HG03520 (cell line): ENCODE results near the gene VPS18.
A peak's percentile ranks its signal among the peaks of the same experiment; 100 is the strongest.

ENCODE experiments used
- ATAC-seq: cut with Tn5 transposase; IDR thresholded peaks from one replicate; pipeline ENCODE4 v1.9.1; 2021; ENCODE audit warnings: mild to moderate bottlenecking, moderate library complexity; ENCODE audit not compliant: unreplicated experiment

The VPS18 gene

DNA sequence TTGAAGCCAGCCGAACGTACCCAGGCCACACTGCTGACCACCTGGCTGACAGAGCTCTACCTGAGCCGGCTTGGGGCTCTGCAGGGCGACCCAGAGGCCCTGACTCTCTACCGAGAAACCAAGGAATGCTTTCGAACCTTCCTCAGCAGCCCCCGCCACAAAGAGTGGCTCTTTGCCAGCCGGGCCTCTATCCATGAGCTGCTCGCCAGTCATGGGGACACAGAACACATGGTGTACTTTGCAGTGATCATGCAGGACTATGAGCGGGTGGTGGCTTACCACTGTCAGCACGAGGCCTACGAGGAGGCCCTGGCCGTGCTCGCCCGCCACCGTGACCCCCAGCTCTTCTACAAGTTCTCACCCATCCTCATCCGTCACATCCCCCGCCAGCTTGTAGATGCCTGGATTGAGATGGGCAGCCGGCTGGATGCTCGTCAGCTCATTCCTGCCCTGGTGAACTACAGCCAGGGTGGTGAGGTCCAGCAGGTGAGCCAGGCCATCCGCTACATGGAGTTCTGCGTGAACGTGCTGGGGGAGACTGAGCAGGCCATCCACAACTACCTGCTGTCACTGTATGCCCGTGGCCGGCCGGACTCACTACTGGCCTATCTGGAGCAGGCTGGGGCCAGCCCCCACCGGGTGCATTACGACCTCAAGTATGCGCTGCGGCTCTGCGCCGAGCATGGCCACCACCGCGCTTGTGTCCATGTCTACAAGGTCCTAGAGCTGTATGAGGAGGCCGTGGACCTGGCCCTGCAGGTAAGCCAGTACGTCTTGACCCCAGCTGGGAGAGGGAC lies 6.2 kb downstream of the VPS18 start:
- ATAC-seq = no peak

DNA sequence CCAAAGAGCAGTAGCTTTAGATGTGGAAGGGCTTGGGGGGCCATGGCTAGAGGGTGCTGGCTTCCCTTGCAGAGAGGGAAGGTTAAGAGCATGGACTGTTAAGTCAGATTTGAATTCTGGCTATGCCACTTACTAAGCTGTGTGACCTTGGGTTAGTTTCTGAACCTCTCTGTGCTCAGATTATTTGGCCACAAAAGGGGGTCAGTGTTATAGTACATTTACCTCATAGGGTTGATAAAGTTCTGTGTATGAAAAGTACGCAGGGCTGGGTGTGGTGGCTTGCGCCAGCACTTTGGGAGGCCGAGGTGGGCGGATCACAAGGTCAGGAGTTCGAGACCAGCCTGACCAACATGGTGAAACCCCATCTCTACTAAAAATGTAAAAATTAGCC lies 6.8 kb downstream of the VPS18 start:
- no peak for ATAC-seq

DNA sequence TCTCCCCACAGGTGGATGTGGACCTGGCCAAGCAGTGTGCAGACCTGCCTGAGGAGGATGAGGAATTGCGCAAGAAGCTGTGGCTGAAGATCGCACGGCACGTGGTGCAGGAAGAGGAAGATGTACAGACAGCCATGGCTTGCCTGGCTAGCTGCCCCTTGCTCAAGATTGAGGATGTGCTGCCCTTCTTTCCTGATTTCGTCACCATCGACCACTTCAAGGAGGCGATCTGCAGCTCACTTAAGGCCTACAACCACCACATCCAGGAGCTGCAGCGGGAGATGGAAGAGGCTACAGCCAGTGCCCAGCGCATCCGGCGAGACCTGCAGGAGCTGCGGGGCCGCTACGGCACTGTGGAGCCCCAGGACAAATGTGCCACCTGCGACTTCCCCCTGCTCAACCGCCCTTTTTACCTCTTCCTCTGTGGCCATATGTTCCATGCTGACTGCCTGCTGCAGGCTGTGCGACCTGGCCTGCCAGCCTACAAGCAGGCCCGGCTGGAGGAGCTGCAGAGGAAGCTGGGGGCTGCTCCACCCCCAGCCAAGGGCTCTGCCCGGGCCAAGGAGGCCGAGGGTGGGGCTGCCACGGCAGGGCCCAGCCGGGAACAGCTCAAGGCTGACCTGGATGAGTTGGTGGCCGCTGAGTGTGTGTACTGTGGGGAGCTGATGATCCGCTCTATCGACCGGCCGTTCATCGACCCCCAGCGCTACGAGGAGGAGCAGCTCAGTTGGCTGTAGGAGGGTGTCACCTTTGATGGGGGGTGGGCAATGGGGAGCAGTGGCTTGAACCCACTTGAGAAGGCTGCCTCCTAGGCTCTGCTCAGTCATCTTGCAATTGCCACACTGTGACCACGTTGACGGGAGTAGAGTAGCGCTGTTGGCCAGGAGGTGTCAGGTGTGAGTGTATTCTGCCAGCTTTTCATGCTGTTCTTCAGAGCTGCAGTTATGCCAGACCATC lies 8.6 kb downstream of the VPS18 start:
- ATAC-seq = no peak

DNA sequence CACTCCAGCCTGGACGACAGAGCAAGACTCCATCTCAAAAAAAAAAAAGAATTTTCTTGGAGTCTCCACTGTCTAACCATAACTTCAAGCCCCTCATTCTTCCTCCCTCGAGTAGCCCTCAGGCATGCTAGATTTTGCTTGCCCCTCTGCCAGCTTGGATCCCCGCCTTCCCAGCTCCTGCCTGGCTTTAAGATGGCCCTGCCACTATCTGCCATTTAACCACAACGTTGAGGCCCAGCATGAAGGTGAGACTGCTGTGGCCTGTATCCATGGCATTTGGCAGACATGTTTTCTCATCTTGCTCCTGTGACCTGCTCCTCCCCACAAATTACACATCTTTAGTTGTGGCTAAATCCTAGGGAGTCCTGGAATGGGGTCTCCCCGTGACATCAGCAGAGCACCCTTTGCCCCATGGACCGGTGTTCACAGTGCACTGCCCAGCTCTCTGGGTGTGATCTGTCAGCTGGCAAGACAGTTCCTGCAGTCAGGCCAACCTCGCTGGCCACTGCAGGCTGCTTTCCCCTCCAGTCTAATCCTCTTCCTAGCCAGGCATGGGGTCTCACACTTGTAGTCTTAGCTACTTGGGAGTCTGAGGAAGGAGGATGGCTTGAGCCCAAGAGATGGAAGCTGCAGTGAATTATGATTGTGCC lies 10.4 kb downstream of the VPS18 start:
- ATAC-seq = no peak

DNA sequence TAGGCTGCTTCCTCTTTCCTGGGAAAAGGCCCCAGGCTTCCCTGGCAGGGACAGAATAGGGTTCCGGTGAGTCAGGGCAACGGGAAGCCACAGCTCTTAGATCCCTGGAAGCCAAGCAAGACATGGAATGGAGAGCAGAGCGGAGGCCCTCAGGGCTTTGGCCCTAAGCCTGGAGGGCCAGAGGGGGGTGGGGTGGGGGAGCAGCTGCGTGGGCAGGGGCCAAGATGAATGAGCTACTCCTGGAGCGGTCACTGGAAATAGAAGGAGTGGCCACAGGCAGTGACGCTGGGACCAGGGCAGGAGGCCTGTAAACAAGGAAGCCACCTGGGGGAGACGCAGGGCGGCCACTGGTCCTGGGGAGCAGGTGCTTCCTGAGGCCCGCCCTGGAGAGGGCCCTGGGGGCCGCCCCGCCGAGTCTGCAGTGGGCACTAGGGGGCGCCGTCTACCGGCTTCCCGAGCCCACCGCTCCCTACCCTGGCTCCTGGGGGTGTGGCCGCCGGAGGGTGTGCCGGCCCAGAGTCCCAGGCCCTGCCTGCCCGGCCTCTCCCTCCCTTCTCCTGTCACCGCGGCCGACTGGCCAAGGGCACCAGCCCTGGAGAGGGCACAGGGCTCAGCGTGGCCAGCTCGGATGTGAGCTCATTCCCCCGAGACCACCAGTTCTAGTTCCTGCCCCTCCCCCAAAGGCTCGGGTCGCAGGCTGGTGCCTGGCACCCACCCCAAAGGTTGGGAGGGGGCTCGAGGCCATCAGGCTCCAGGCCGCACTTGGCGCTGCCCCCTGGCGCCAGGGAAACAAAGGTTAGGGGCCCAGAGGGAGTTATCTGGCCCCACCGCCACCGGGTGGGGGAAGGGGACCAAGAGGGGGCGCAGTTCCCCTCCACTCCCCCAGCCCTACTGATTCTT lies 12.1 kb downstream of the VPS18 start:
- peak; percentile 66 for ATAC-seq

DNA sequence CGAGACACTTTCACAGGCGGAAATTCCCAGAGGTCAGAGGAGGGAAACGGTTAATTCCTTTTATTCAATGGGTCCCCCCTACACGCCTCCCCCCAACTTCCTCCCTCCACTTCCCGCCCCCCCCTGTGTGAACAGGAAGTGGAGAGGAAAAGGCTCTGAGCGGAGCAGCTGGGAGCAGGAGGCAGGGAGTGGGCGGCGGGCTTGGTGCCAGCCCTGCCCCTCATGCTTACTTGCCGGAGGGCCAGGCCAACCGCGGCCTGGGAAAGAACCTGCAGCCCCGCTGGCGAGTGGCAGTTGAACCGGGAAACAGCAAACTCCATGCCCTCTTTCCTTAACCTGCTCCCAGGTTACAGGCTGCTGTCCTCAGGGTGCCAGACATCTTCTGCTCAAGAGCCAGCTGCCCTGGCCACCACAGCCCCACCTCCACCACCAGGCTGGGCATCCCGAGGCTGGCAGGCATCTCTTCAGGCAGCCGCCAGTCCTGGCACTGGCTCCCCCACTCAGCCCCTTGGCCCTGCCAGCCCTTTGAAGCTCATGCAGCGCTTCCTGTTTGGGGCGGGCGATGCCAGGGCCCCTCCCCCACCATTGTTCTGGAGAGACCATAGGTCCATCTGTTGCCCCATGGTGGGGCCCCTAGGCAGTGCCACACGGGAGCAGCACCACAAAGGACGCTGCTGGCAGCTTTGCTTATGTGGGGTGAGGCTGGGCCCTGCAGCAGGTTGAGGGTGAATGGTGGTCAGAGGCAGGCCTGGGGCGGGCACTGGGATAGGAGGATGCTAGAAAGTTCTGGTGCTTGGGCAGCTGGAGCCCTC lies 12.9 kb downstream of the VPS18 start:
- no peak for ATAC-seq

DNA sequence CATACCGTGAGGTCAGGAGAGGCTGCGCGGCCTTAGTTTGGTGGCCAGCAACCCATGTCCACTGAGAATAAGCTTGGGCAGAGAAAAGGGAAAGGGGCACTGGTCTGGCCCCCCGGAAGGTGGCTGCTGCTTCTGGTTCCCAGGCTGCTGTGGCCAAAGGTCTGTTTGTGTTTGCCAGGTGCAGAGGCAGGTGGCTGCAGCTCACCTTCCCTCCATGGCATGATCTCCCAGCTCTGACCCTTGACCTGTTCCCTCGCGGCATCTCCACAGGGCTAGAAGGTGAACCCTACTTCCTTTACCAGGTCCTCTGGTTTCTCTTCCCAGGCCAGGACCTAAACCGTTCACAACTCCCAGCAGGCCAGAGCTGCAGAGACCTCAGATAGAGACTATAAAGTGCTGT lies 13.8 kb downstream of the VPS18 start:
- no peak for ATAC-seq

DNA sequence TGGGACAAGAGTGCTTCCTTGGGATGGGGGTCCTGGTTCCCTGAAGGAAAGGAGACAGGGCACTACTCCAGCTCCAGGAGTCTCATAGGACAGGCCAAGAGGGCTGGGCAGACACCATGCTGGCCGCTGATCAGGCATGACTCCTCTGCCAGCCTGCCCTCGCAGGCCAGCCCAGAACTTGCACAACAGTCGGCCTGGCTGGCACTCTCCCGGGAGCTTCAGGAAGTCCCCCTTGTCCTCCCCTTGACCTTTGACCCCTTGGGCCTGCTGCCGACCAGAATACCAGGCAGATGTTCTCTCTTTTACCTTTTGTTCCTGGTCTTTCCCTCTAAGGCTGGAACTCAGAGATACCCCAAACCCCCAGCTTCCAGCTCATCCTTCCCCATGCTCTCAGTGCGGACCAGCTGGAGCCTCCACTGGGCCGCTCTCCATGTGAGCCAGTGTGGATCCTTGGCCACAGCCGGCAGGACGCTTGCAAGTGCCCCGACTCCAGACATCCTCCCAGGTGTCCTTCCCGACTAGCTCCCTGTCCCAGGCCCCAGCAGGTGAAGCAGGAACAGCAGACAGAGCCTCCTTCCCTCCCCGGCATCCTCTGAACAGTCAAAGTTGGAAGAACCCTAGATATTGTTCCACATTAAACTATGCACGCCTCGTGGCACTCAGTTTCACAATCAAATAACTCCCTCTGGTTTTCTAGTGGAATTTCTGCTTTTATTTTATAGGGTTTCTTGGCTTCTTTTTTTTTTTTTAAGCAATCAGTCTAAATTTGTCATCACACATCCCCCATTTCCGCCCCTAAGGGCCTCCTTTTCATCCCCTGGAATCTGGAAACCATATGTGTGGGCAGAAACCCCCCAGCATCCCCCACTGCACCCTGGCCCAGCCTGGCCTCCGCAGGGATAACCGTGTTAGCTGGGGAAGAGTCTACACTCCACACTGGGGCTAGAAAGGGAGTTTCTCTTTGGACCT lies 15.7 kb downstream of the VPS18 start:
- no peak for ATAC-seq

DNA sequence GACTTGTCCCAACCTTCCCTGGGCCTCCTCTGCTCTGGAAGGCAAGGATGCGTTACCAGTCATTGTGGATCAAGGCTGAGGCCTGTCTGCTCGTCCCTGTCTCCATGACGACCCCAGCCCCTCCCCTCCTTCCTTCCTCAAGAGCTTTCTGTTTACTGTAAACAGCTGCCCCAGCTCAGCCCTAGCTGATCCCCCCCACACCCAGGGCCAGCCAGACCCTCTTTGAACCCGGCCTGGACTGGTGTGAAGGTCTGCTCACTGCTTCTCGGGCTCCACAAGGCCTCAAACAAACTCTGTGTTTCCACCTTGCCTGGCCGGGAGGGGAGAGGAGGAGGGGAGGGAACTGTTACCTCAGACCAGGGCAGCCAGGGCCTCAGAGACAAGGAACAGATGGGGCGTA lies 16.9 kb downstream of the VPS18 start:
- no peak for ATAC-seq

DNA sequence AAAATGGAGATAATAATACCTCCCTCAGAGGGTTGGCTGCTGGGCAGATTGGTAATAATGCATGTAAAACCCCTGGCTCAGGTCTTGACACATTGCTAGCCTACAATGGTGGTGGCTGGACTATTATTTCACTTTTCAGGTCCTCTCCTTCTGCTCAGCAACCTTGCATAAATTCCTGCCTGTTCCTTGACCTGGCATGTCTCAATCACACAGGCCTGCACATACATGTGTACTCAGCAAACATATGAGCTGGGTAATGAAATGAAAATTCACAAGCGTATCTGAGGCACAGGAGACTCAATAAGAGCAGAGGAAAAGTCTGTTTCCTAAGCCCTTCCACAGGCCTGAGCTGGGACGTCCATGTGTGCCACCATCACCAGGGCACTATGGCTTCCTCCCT lies 17.4 kb downstream of the VPS18 start:
- no peak for ATAC-seq

DNA sequence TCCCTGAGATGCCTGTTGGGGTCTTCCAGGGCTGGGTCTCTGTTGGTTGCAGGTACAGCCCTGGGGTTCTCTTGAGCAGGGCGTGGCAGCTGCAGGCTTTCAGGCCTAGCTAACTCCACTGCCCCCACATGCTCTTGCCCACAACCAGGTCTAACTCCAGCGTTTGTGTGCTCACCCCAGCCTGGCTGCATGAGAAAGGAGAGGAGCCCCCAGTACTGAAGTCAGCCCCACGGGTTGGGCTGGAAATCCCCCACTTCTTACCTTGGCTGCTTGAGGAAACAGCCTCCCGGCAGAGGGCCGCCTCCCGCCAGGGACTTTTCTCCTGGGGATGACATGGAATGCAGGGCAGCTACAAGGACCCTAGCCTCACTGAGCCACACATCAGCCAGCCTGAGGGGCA lies 18.2 kb downstream of the VPS18 start:
- no peak for ATAC-seq

DNA sequence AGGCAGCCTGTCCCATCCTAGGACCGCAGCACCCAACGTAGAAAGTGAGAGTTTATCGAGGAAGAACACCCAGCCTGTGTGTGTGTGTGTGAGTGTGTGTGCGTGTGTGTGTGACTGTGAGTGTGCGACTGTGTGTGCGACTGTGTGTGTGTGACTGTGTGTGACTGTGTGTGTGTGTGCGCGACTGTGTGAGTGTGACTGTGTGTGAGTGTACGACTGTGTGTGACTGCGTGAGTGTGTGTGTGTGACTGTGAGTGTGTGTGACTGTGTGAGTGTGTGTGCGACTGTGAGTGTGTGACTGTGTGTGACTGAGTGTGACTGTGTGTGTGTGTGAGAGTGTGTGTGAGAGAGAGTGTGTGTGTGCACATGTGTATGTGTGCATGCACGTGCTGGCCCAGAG lies 19.8 kb downstream of the VPS18 start:
- no peak for ATAC-seq

DNA sequence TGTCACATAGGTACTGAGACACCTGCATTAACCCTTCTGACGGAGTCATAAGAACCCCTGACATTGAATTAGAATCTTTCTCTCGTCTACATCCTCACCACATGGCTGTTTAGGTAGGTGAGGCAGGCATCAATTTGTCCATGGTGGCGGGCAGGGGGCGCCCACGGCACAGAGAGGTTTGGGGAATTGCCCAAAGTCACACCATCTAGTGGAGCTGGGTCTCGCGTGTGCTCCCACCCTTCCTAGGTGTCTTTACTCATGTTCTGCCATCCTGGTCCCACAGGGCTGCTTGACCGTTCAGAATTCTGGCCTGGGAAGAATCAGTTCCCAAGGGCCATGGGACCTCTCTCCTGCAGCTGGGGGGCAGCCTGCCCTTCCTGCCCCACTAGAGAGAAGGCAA lies 20.2 kb downstream of the VPS18 start:
- no peak for ATAC-seq

DNA sequence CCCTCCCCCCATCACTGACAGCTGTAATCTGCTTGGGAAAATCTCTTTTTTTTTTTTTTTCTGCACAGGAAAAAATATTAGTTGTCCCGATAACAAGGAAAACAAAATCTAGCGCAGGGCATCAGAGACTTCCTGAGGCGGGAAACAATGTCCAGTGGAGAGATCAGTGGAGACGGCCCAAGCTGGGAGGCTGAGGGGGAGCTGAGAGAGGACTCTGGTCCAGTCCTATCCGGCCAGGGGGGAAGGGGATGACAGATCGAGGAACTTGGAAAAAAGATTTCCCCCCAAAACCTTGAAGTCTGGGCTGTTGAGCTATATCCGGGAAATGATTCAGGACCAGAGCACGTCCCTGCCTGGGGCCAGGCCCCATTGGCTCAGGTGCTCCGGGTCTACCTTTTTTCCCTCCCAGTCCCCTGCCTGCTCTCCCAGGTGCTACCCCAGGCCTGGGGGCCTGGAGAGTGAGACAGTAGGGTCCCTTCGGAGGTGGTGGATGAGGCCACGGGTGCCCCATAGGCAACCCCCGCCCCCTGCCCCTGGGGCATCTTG lies 20.9 kb downstream of the VPS18 start:
- ATAC-seq = no peak

DNA sequence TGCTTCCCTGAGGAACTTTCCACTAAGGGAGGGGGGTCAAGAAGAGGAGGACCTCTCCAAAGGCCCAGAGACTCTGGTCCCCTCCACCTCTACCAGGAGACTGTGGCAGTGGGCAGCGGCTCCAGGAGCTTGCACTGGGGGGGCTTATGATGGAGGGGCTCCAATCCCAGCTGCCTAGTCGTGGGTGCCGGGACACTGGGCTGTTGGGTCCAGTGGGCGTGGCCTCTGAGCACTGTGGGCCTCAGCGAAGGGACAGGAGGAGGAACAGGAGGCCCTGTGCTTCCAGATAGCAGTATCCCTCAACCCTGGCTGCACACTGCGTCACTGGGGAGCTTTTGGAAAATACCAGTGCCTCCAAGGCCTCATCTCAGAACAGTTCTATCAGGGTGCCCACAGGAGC lies 21.4 kb downstream of the VPS18 start:
- no peak for ATAC-seq

DNA sequence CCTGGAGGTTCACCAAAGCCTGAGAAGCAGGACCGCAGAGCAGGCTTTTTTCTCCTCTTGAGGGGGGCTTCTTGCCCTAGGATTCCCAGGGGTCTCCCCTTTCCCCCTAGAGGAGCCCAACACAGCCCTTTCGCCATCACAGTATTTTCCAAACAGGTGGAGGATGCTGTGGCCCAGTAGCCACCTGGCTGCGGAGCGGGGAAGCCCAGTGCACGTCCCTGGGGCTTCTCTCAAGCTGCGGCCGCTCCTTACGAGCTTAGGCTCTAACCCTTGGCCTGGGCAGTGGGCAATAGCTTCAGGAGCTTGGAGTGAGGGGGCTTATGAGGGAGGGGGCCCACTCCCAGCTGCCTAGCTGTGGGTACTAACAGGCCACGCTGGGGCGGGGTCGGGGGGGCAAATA lies 23.3 kb downstream of the VPS18 start:
- ATAC-seq = no peak

DNA sequence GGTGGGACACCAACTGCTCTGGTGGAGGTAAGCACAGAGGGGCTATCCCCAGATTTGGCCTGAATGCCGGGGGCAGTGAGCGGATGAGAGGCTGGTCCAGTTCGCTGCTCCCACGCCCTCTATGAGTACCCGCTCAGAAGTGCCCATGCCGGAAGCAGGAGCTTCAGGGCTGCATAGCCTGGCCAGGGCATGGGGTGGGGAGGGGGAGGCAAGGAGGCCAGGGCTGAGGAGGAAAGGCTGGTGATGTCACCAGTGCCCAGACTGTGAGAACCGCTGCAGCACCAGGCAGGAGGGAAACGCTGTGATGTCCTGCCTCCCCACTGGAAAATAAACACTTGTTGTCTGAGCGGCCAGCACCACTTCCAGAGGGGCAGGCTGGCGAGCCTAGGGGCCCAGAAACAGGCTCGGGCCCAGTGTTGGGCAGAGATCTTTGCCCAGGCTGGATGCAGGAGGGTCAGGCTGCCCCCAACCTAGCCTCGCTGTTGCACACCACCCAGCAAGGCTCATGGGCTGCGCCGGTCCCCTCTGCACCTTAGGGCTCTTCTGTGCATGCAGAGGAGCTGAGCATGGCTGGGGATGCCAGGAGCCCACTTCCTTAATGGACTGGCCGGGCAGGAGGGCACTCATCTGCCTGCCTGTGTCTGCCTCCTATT lies 24.0 kb downstream of the VPS18 start:
- no peak for ATAC-seq
